Astrocyte (in vitro differentiated cells and primary cell): ENCODE data around the gene MED9. TPM values are rescaled to one million over a fixed set of nuclear protein-coding genes. Genes with fewer than 3 reads are reported as not detected.

Experiments used
- DNase-seq: peaks from one replicate; pipeline ENCODE4 v3.0.0-alpha.2; 2010; ENCODE audit warnings: low read depth
- FAIRE-seq: peaks from 2 replicates; lab custom pipeline; 2011; peaks lifted over from hg19 to GRCh38; lab: Jason Lieb, UNC
- H2AFZ ChIP-seq: 2 replicates; pipeline ENCODE4 v1.6.0; 2012; ENCODE audit warnings: low read depth, low read length, inconsistent platforms
- H3K27ac ChIP-seq: 2 replicates; pipeline ENCODE4 v1.5.1; 2011; ENCODE audit warnings: low read depth, low read length, inconsistent platforms
- H3K27me3 ChIP-seq: 2 replicates; pipeline ENCODE4 v1.6.0; 2011; ENCODE audit warnings: low read length, inconsistent platforms; ENCODE audit not compliant: insufficient read depth
- H3K36me3 ChIP-seq: 2 replicates; pipeline ENCODE4 v1.5.1; 2011; ENCODE audit warnings: low read length, inconsistent platforms; ENCODE audit not compliant: insufficient read depth
- H3K4me1 ChIP-seq: 2 replicates; pipeline ENCODE4 v1.5.1; 2011; ENCODE audit warnings: low read length, inconsistent platforms; ENCODE audit not compliant: insufficient read depth
- H3K4me2 ChIP-seq: 2 replicates; pipeline ENCODE4 v1.6.0; 2012; ENCODE audit warnings: low read length, inconsistent platforms
- H3K4me3 ChIP-seq: 2 replicates; pipeline ENCODE4 v1.5.1; 2011; ENCODE audit warnings: low read depth, mild to moderate bottlenecking, low read length, inconsistent platforms; ENCODE audit not compliant: insufficient read depth
- H3K79me2 ChIP-seq: 2 replicates; pipeline ENCODE4 v1.6.0; 2012; ENCODE audit warnings: mild to moderate bottlenecking, low read length, inconsistent platforms; ENCODE audit not compliant: insufficient read depth
- H3K9ac ChIP-seq: 2 replicates; pipeline ENCODE4 v1.6.0; 2012; ENCODE audit warnings: mild to moderate bottlenecking, low read length, inconsistent platforms
- H3K9me3 ChIP-seq: 2 replicates; pipeline ENCODE4 v1.5.1; 2012; ENCODE audit warnings: low read depth, mild to moderate bottlenecking, low read length, inconsistent platforms; ENCODE audit not compliant: insufficient read depth
- H4K20me1 ChIP-seq: 2 replicates; pipeline ENCODE4 v1.6.0; 2012; ENCODE audit warnings: low read length, inconsistent platforms; ENCODE audit not compliant: insufficient read depth
- H3K27ac Mint-ChIP-seq: one replicate; pipeline ENCODE4 v1.8.0; 2021; ENCODE audit warnings: mild to moderate bottlenecking, mixed read lengths; ENCODE audit not compliant: unreplicated experiment
- H3K27me3 Mint-ChIP-seq: one replicate; pipeline ENCODE4 v1.8.0; 2021; ENCODE audit warnings: low read depth, mixed read lengths; ENCODE audit not compliant: unreplicated experiment
- H3K36me3 Mint-ChIP-seq: one replicate; pipeline ENCODE4 v1.8.0; 2021; ENCODE audit warnings: low read depth, mixed read lengths; ENCODE audit not compliant: unreplicated experiment
- H3K4me1 Mint-ChIP-seq: one replicate; pipeline ENCODE4 v1.8.0; 2021; ENCODE audit warnings: low read depth, mixed read lengths; ENCODE audit not compliant: unreplicated experiment
- H3K4me3 Mint-ChIP-seq: one replicate; pipeline ENCODE4 v1.8.0; 2021; ENCODE audit warnings: mild to moderate bottlenecking, moderate library complexity, mixed read lengths; ENCODE audit not compliant: unreplicated experiment
- H3K9me3 Mint-ChIP-seq: one replicate; pipeline ENCODE4 v1.8.0; 2021; ENCODE audit warnings: mild to moderate bottlenecking, mixed read lengths; ENCODE audit not compliant: unreplicated experiment
- EZH2 ChIP-seq: IDR thresholded peaks from 2 replicates; pipeline ENCODE4 v1.6.1; 2012; ENCODE audit warnings: mild to moderate bottlenecking, low read length, inconsistent platforms; ENCODE audit not compliant: insufficient read depth
- total RNA-seq: library from RNA; stranded (reverse); gene quantifications from 2 replicates; pipeline ENCODE4 v1.2.1, GENCODE V29; 2021
- TF ChIP-seq, protein P1 (sequence below): IDR thresholded peaks from 2 replicates; pipeline ENCODE4 v1.5.1; 2011; ENCODE audit warnings: low read depth, mild to moderate bottlenecking, inconsistent platforms, low read length, moderate library complexity; ENCODE audit not compliant: insufficient read depth

Gene MED9
- total RNA-seq, 1 donor from 2014 or later, result 9.4 TPM

DNA sequence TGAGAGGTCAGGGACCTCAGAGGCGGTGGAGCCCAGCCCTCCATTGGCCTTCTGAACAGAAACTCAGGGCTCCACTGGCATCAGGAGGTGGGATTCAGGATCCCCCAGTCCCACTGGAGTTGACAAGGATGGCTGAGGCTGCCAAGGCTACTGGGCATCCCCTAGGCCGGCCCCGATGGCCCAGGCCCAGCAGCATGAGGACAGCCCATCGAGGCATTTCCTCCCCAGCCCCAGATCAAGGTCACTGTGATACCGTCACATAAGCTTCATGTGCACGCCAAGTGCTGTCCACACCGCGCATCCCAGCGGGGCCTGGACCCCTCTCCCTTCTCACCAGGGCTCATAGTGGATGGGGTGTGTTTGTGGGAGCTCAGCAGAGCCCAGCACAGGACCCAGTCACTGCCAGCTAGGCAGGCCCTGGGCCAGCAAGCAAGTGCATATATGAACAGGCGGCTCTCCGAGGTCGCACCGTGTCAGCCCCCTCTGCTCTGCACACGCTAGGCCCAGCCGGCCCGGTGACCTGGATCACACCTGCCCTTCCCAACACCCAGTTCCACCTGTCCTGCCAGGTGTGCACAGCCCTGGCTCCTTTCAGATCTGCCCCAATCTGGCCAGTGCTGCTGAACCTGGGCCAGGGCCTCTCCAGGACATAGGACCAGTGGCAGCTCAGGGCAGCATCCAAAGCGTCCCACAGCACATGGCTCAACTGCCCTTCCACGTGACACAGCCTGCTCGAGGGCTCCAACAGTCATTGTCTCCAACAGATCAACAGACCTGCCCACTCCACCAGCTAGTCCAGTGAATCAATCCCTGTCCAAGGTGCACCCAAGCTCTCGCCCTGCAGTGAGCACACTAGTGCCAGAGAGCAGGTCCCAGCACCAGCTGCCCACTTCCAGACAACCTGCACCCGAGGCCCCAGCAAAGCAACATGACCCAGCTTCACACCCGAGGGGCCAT, 52.2 kb downstream of the MED9 start:
- FAIRE-seq (no peak), DNase-seq (no peak)
- Histone ChIP-seq H3K27ac (no peak overlapping the region), H2AFZ (no peak overlapping the region), H4K20me1 (peaks cover 24% of the 10 kb centered on the region), H3K4me3 (no peak overlapping the region), H3K36me3 (no peaks in the 10 kb centered on the region), H3K9ac (no peak overlapping the region), H3K4me1 (no peaks in the 10 kb centered on the region), H3K79me2 (no peaks in the 10 kb centered on the region), H3K27me3 (no peaks in the 10 kb centered on the region), H3K9me3 (no peaks in the 10 kb centered on the region), H3K4me2 (no peak overlapping the region)
- TF ChIP-seq EZH2, result no peak
- TF ChIP-seq, protein P1, sequence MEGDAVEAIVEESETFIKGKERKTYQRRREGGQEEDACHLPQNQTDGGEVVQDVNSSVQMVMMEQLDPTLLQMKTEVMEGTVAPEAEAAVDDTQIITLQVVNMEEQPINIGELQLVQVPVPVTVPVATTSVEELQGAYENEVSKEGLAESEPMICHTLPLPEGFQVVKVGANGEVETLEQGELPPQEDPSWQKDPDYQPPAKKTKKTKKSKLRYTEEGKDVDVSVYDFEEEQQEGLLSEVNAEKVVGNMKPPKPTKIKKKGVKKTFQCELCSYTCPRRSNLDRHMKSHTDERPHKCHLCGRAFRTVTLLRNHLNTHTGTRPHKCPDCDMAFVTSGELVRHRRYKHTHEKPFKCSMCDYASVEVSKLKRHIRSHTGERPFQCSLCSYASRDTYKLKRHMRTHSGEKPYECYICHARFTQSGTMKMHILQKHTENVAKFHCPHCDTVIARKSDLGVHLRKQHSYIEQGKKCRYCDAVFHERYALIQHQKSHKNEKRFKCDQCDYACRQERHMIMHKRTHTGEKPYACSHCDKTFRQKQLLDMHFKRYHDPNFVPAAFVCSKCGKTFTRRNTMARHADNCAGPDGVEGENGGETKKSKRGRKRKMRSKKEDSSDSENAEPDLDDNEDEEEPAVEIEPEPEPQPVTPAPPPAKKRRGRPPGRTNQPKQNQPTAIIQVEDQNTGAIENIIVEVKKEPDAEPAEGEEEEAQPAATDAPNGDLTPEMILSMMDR, result no peak
- peaks cover 18% of the 10 kb centered on the region for H3K27me3 Mint-ChIP-seq
- peaks cover 3% of the 10 kb centered on the region for H3K36me3 Mint-ChIP-seq
- no peak overlapping the region for H3K27ac Mint-ChIP-seq
- no peaks in the 10 kb centered on the region for H3K4me1 Mint-ChIP-seq
- no peak overlapping the region for H3K4me3 Mint-ChIP-seq
- no peaks in the 10 kb centered on the region for H3K9me3 Mint-ChIP-seq

DNA sequence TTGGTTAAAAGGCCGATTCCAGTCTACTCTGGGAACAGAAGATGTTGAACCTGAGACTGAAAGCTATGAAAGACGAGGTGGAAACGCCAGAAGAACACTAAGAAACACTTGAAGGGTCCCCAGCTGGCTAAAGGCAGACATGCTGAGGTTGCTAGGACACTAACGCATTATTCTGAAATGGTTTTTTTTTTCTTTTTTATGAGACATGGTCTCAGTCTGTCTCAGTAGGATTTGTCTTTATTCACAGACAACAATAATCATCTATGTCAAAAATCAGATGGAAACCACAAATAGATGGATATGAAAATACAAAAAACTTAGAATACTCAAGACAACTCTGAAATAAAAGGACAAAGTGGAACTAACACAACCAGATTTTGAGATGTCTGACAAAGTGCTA, 54.4 kb downstream of the MED9 start:
- no peak for TF ChIP-seq EZH2
- TF ChIP-seq, protein P1, result no peak
- no peak overlapping the region for H3K4me2 ChIP-seq
- H3K9me3 ChIP-seq, result no peaks in the 10 kb centered on the region
- H3K79me2 ChIP-seq, result no peaks in the 10 kb centered on the region
- no peak overlapping the region for H3K27ac ChIP-seq
- no peaks in the 10 kb centered on the region for H3K4me1 ChIP-seq
- FAIRE-seq (no peak), DNase-seq (no peak)
- H3K4me3 Mint-ChIP-seq, result no peak overlapping the region
- H4K20me1 ChIP-seq, result peaks cover 23% of the 10 kb centered on the region
- peaks cover 1% of the 10 kb centered on the region for H3K36me3 Mint-ChIP-seq
- H3K27me3 ChIP-seq, result no peaks in the 10 kb centered on the region
- H3K27me3 Mint-ChIP-seq, result peaks cover 18% of the 10 kb centered on the region
- H3K9me3 Mint-ChIP-seq, result no peaks in the 10 kb centered on the region
- H3K27ac Mint-ChIP-seq, result no peak overlapping the region
- no peak overlapping the region for H3K9ac ChIP-seq
- H2AFZ ChIP-seq, result no peak overlapping the region
- H3K4me1 Mint-ChIP-seq, result no peaks in the 10 kb centered on the region
- H3K36me3 ChIP-seq, result no peaks in the 10 kb centered on the region
- no peak overlapping the region for H3K4me3 ChIP-seq

DNA sequence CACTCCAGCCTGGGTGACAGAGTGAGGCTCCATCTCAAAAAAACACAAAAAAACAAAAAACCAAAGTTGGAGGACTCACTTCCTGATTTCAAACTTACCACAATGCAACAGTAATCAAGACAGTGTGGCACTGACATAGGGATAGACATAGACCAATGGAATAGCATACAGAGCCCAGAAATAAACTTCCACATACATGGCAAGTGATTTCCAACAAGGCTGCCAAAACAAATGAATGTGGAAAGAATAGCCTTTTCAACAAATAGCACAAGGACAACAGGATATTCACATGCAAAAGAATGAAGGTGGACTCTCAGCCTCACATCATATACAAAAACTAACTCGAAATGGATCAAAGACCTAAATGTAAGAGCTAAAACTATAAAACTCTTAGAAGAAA, 56.2 kb downstream of the MED9 start:
- Histone ChIP-seq H3K27me3 (no peaks in the 10 kb centered on the region), H2AFZ (no peak overlapping the region), H3K4me1 (no peaks in the 10 kb centered on the region), H3K9me3 (no peaks in the 10 kb centered on the region), H4K20me1 (peaks cover 20% of the 10 kb centered on the region), H3K36me3 (no peaks in the 10 kb centered on the region), H3K27ac (no peak overlapping the region), H3K4me3 (no peak overlapping the region), H3K9ac (no peak overlapping the region), H3K79me2 (no peaks in the 10 kb centered on the region), H3K4me2 (no peak overlapping the region)
- H3K9me3 Mint-ChIP-seq, result no peaks in the 10 kb centered on the region
- FAIRE-seq (no peak), DNase-seq (no peak)
- no peaks in the 10 kb centered on the region for H3K36me3 Mint-ChIP-seq
- H3K27me3 Mint-ChIP-seq, result peaks cover 18% of the 10 kb centered on the region
- no peak overlapping the region for H3K4me3 Mint-ChIP-seq
- H3K27ac Mint-ChIP-seq, result no peak overlapping the region
- TF ChIP-seq, protein P1, result no peak
- TF ChIP-seq EZH2, result no peak
- no peaks in the 10 kb centered on the region for H3K4me1 Mint-ChIP-seq
